ENCODE data around the gene NF1. TPM values are rescaled to one million over a fixed set of nuclear protein-coding genes. Genes with fewer than 3 reads are reported as not detected.

The NF1 gene
- total and polyA plus RNA-seq, 2 donors (not counting 1 experiment from before 2014, with no cell fraction given) = 10.8 to 27.7 TPM

- H3K27me3 ChIP-seq (replicated peaks in 1 of 4; ENCODE audit: control extremely low read depth in 1 of 4, control insufficient read depth in 3 of 4, insufficient read depth in 4 of 4, low read length in 3 of 4) = peaks cover 0 to 3% (median 0%) of the 10 kb centered on the region in 4 experiments
- H3K79me2 ChIP-seq (ENCODE audit: control insufficient read depth, insufficient read depth, low read length) = no peaks in the 10 kb centered on the region
- ATAC-seq (ENCODE audit: low read depth) = no peak
- no peak overlapping the region for H3K9ac ChIP-seq (ENCODE audit: low read length)
- H2AFZ ChIP-seq (ENCODE audit: insufficient read depth, low read depth, low read length, poor library complexity, severe bottlenecking) = no peak overlapping the region
- H3K27ac Mint-ChIP-seq = no peak overlapping the region
- peaks cover 7% of the 10 kb centered on the region for H3K9me3 Mint-ChIP-seq (ENCODE audit: insufficient read depth)
- no peaks in the 10 kb centered on the region for H4K20me1 ChIP-seq (ENCODE audit: control insufficient read depth, insufficient read depth, low read length, poor library complexity, severe bottlenecking)
- WGBS (ENCODE audit: insufficient coverage) = no CpG with 5 or more reads among the region's 3 CpGs
- no peaks in the 10 kb centered on the region for H3K4me1 ChIP-seq (ENCODE audit: control insufficient read depth in 2 of 2, insufficient read depth in 2 of 2, low read length in 2 of 2)
- peaks cover 3 to 18% (median 11%) of the 10 kb centered on the region in 3 donors for H3K9me3 ChIP-seq (ENCODE audit: control extremely low read depth in 1 of 3, control insufficient read depth in 2 of 3, insufficient read depth in 1 of 3, low read length in 2 of 3)
- no peak overlapping the region for H3K4me2 ChIP-seq (replicated peaks; ENCODE audit: low read depth, low read length, poor library complexity, severe bottlenecking)
- peaks cover 20% of the 10 kb centered on the region for H3K27me3 Mint-ChIP-seq
- no peak for DNase-seq
- ChIA-PET POLR2A (no interaction called here), CTCF (interaction anchor here (1.1 to 2.9 kb wide), 2 partner anchors 14 to 33 kb away, joined by 4 to 9 read pairs; no protein-coding TSS in a partner anchor)
- intact Hi-C loops (cut with micrococcal nuclease) = no loop called here
- H3K27ac ChIP-seq (ENCODE audit: low read length in 2 of 2) = no peak overlapping the region
- H3K36me3 ChIP-seq (replicated peaks in 1 of 2; ENCODE audit: control extremely low read depth in 1 of 2, control insufficient read depth in 1 of 2, extremely low read depth in 1 of 2, insufficient read depth in 2 of 2, low read length in 1 of 2) = no peaks in the 10 kb centered on the region
- TF ChIP-seq EZH2 (IDR thresholded peaks at IDR 0.05; ENCODE audit: borderline replicate concordance, insufficient read depth, low read depth, low read length, poor library complexity, severe bottlenecking) (no peak), CTCF (IDR thresholded peaks at IDR 0.05) (no peak)
- H3K4me3 Mint-ChIP-seq = no peak overlapping the region
- no peaks in the 10 kb centered on the region for H3K4me1 Mint-ChIP-seq
- no peak overlapping the region for H3K4me3 ChIP-seq (ENCODE audit: control extremely low read depth in 1 of 5, extremely low read depth in 1 of 5, insufficient read depth in 1 of 5, low read depth in 2 of 5, low read length in 4 of 5)
Measured at GRCh38 chr17:31422443-31422842, 327.7 kb downstream of the NF1 start.

- WGBS (ENCODE audit: insufficient coverage) = 95% methylated on average over 5 of the region's 5 CpGs
- CTCF ChIA-PET = interaction anchor here (1.7 to 2.1 kb wide), 2 partner anchors 12 to 101 kb away, joined by 4 to 7 read pairs; no protein-coding TSS in a partner anchor
- peaks cover 29% of the 10 kb centered on the region for H3K27me3 Mint-ChIP-seq
- DNase-seq (no peak), ATAC-seq (ENCODE audit: low read depth) (no peak)
- H3K4me1 Mint-ChIP-seq = no peaks in the 10 kb centered on the region
- H3K4me3 Mint-ChIP-seq = no peak overlapping the region
- Histone ChIP-seq H3K27me3 (replicated peaks in 1 of 4; ENCODE audit: control extremely low read depth in 1 of 4, control insufficient read depth in 3 of 4, insufficient read depth in 4 of 4, low read length in 3 of 4) (peaks cover 0 to 13% (median 0%) of the 10 kb centered on the region in 4 experiments), H3K36me3 (replicated peaks in 1 of 2; ENCODE audit: control extremely low read depth in 1 of 2, control insufficient read depth in 1 of 2, extremely low read depth in 1 of 2, insufficient read depth in 2 of 2, low read length in 1 of 2) (no peaks in the 10 kb centered on the region), H4K20me1 (ENCODE audit: control insufficient read depth, insufficient read depth, low read length, poor library complexity, severe bottlenecking) (no peaks in the 10 kb centered on the region), H3K4me1 (ENCODE audit: control insufficient read depth in 2 of 2, insufficient read depth in 2 of 2, low read length in 2 of 2) (no peaks in the 10 kb centered on the region), H3K9ac (ENCODE audit: low read length) (no peak overlapping the region), H3K4me2 (replicated peaks; ENCODE audit: low read depth, low read length, poor library complexity, severe bottlenecking) (no peak overlapping the region), H2AFZ (ENCODE audit: insufficient read depth, low read depth, low read length, poor library complexity, severe bottlenecking) (no peak overlapping the region), H3K79me2 (ENCODE audit: control insufficient read depth, insufficient read depth, low read length) (no peaks in the 10 kb centered on the region), H3K4me3 (ENCODE audit: control extremely low read depth in 1 of 5, extremely low read depth in 1 of 5, insufficient read depth in 1 of 5, low read depth in 2 of 5, low read length in 4 of 5) (no peak overlapping the region), H3K27ac (ENCODE audit: low read length in 2 of 2) (no peak overlapping the region), H3K9me3 (ENCODE audit: control extremely low read depth in 1 of 3, control insufficient read depth in 2 of 3, insufficient read depth in 1 of 3, low read length in 2 of 3) (peaks cover 3 to 20% (median 11%) of the 10 kb centered on the region in 3 donors)
- no peak overlapping the region for H3K27ac Mint-ChIP-seq
- POLR2A ChIA-PET = no interaction called here
- peaks cover 7% of the 10 kb centered on the region for H3K9me3 Mint-ChIP-seq (ENCODE audit: insufficient read depth)
- intact Hi-C loops (cut with micrococcal nuclease) = no loop called here
- no peak for TF ChIP-seq CTCF (IDR thresholded peaks at IDR 0.05)
- no peak for TF ChIP-seq EZH2 (IDR thresholded peaks at IDR 0.05; ENCODE audit: borderline replicate concordance, insufficient read depth, low read depth, low read length, poor library complexity, severe bottlenecking)
Measured at GRCh38 chr17:31424944-31425281, 330.1 kb downstream of the NF1 start.
